HepG2 (cell line): ENCODE results near the gene HBS1L. TPM values are rescaled to one million over a fixed set of nuclear protein-coding genes. Genes with fewer than 3 reads are reported as not detected.

Source experiments
- ATAC-seq: fragments of 200-7000 bp; cut with Tn5 transposase; 3 replicates; pipeline ENCODE4 v1.9.1; 2020; ENCODE audit warnings: mild to moderate bottlenecking, moderate library complexity
- BruUV-seq: library from RNA; stranded (reverse); fragments of 400-500 nt; replicated peaks from 2 replicates; lab custom pipeline; 2021; lab: Mats Ljungman, UMichigan
- CTCF ChIA-PET: fragments of 300-600 bp; formaldehyde crosslinking; extraction: SDS; loops from one replicate; lab custom pipeline; 2021; ENCODE audit warnings: low total read pairs, inconsistent platforms, low intra/inter-chr PET ratio; lab: Yijun Ruan, JAX
- POLR2A ChIA-PET: fragments of 350-600 bp; sonication (Branson Sonifier 250); formaldehyde crosslinking; loops from one replicate; lab custom pipeline; 2020; ENCODE audit warnings: antibody characterized with exemption, inconsistent platforms; lab: Yijun Ruan, JAX
- DNase-seq: peaks from one replicate; pipeline ENCODE4 v3.0.0-alpha.2; 2015; ENCODE audit warnings: low spot score
- FAIRE-seq: peaks from 3 replicates; lab custom pipeline; 2011; peaks lifted over from hg19 to GRCh38; lab: Jason Lieb, UNC
- H2AFZ ChIP-seq: one replicate; pipeline ENCODE4 v1.6.1; 2011; ENCODE audit warnings: low read length, inconsistent platforms
- H3K27ac ChIP-seq: fragments of 300-600 bp; 3 replicates; pipeline ENCODE4 v1.8.0; 2011; ENCODE audit warnings: mixed run types, mild to moderate bottlenecking, mixed read lengths, low read length, inconsistent platforms; ENCODE audit not compliant: insufficient read depth; ENCODE audit errors: extremely low read length
- H3K27me3 ChIP-seq, 2 experiments: fragments of 200-600 bp in 1 of 2; 2 replicates in 1 of 2; 3 replicates in 1 of 2; pipeline versions ENCODE4 v1.6.0 to v1.8.0; 2011; ENCODE audit warnings: low read length in 2 of 2, mild to moderate bottlenecking in 2 of 2, moderate library complexity in 2 of 2, inconsistent platforms in 1 of 2; ENCODE audit not compliant: insufficient read depth in 2 of 2, control insufficient read depth in 1 of 2
- H3K36me3 ChIP-seq, 2 experiments: fragments of 200-600 bp in 1 of 2; replicated peaks in 1 of 2; 2 replicates in 1 of 2; 3 replicates in 1 of 2; pipeline versions ENCODE4 v1.5.1 to v1.8.0; 2011; ENCODE audit warnings: low read length in 2 of 2, inconsistent platforms in 1 of 2; ENCODE audit not compliant: insufficient read depth in 2 of 2, control insufficient read depth in 1 of 2
- H3K4me1 ChIP-seq: 2 replicates; pipeline ENCODE4 v1.5.1; 2012; ENCODE audit warnings: low read length, inconsistent platforms; ENCODE audit not compliant: insufficient read depth
- H3K4me2 ChIP-seq: 2 replicates; pipeline ENCODE4 v1.6.0; 2011; ENCODE audit warnings: low read depth, low read length, inconsistent platforms
- H3K4me3 ChIP-seq, 3 experiments: fragments of 200-600 bp in 1 of 3; sonication (generic), shearing (Covaris generic) in 1 of 3; replicated peaks in 1 of 3; 2 replicates each; pipeline ENCODE4 v1.5.1; 2011 to 2016; ENCODE audit warnings: low read length in 3 of 3, inconsistent platforms in 2 of 3, low read depth in 2 of 3, mild to moderate bottlenecking in 2 of 3, control low read depth in 1 of 3, mixed read lengths in 1 of 3; ENCODE audit not compliant: insufficient read depth in 1 of 3
- H3K79me2 ChIP-seq: one replicate; pipeline ENCODE4 v1.6.1; 2011; ENCODE audit warnings: low read length, inconsistent platforms; ENCODE audit not compliant: insufficient read depth
- H3K9ac ChIP-seq: 2 replicates; pipeline ENCODE4 v1.6.0; 2011; ENCODE audit warnings: mild to moderate bottlenecking, low read depth, low read length, inconsistent platforms; ENCODE audit not compliant: insufficient read depth
- H3K9me3 ChIP-seq: 2 replicates; pipeline ENCODE4 v1.5.1; 2012; ENCODE audit warnings: mild to moderate bottlenecking, low read length
- H4K20me1 ChIP-seq: 2 replicates; pipeline ENCODE4 v1.6.0; 2011; ENCODE audit warnings: inconsistent platforms, mild to moderate bottlenecking, low read length, moderate library complexity; ENCODE audit not compliant: insufficient read depth
- ARHGAP35 ChIP-seq: sonication (generic); formaldehyde crosslinking; IDR thresholded peaks from 2 replicates; pipeline ENCODE4 v1.9.0; 2022; ENCODE audit warnings: mild to moderate bottlenecking, inconsistent platforms, moderate library complexity, missing genetic modification reagents, borderline replicate concordance
- CTCF ChIP-seq: sonication (generic); formaldehyde crosslinking; IDR thresholded peaks from 2 replicates; pipeline ENCODE4 v1.5.0; 2020; ENCODE audit warnings: mild to moderate bottlenecking, missing genetic modification reagents, moderate library complexity
- E2F1 ChIP-seq: sonication (generic); formaldehyde crosslinking; IDR thresholded peaks from 2 replicates; pipeline ENCODE4 v1.5.0; 2020; ENCODE audit warnings: missing genetic modification reagents
- ETV5 ChIP-seq: IDR thresholded peaks from 2 replicates; pipeline ENCODE4 v1.6.1; 2018; ENCODE audit warnings: missing biosample characterization, missing genetic modification reagents, inconsistent platforms, borderline replicate concordance
- FLYWCH1 ChIP-seq: sonication (generic); formaldehyde crosslinking; IDR thresholded peaks from 2 replicates; pipeline ENCODE4 v1.8.1; 2023; ENCODE audit warnings: mild to moderate bottlenecking, missing genetic modification reagents
- IKZF5 ChIP-seq: IDR thresholded peaks from 2 replicates; pipeline ENCODE4 v1.6.1; 2018; ENCODE audit warnings: missing genetic modification reagents, mild to moderate bottlenecking, missing compliant biosample characterization
- MEIS2 ChIP-seq: sonication (generic); formaldehyde crosslinking; IDR thresholded peaks from 2 replicates; pipeline ENCODE4 v1.9.0; 2021; ENCODE audit warnings: mild to moderate bottlenecking, missing genetic modification reagents
- POLR2A ChIP-seq, 2 experiments: IDR thresholded peaks; 2 replicates each; pipeline ENCODE4 v1.6.1; 2011; ENCODE audit warnings: low read depth in 2 of 2, low read length in 2 of 2, mild to moderate bottlenecking in 1 of 2, moderate library complexity in 1 of 2; ENCODE audit not compliant: insufficient read depth in 1 of 2
- RFXANK ChIP-seq: IDR thresholded peaks from 2 replicates; pipeline ENCODE4 v1.6.1; 2016
- STAG1 ChIP-seq: sonication (generic); formaldehyde crosslinking; IDR thresholded peaks from 2 replicates; pipeline ENCODE4 v1.4.0; 2020; ENCODE audit warnings: missing genetic modification reagents
- ZEB1 ChIP-seq: IDR thresholded peaks from 2 replicates; pipeline ENCODE4 v1.6.1; 2012; ENCODE audit warnings: mild to moderate bottlenecking, low read depth, inconsistent platforms; ENCODE audit not compliant: insufficient replicate concordance
- ZMAT3 ChIP-seq: sonication (generic); formaldehyde crosslinking; conservative IDR thresholded peaks from 2 replicates; pipeline ENCODE4 v1.7.0; 2021; ENCODE audit warnings: missing genetic modification reagents
- ZNF317 ChIP-seq: sonication (generic); formaldehyde crosslinking; IDR thresholded peaks from 2 replicates; pipeline ENCODE4 v1.5.0; 2020; ENCODE audit warnings: mild to moderate bottlenecking, missing genetic modification reagents
- ZNF556 ChIP-seq: sonication (generic); formaldehyde crosslinking; IDR thresholded peaks from 2 replicates; pipeline ENCODE4 v1.4.0; 2020; ENCODE audit warnings: mild to moderate bottlenecking, missing genetic modification reagents, borderline replicate concordance
- ZNF670 ChIP-seq: sonication (generic); formaldehyde crosslinking; IDR thresholded peaks from 2 replicates; pipeline ENCODE4 v1.8.0; 2022; ENCODE audit warnings: mild to moderate bottlenecking, missing genetic modification reagents, borderline replicate concordance
- ZNF7 ChIP-seq: IDR thresholded peaks from 2 replicates; pipeline ENCODE4 v1.6.1; 2016; ENCODE audit warnings: missing biosample characterization, missing genetic modification reagents
- ZNF780A ChIP-seq: sonication (generic); formaldehyde crosslinking; IDR thresholded peaks from 2 replicates; pipeline ENCODE4 v1.8.0; 2022; ENCODE audit warnings: mild to moderate bottlenecking, missing genetic modification reagents, moderate library complexity
- WGBS: methylation state at CpG from one replicate; pipeline ENCODE4 v1.1.6; 2017; ENCODE audit warnings: low lambda C conversion rate; 5-methylcytosine and 5-hydroxymethylcytosine counted together
- in situ Hi-C: cut with HindIII; loops from 2 replicates; pipeline ENCODE4 v1.10.0; 2017; ENCODE audit warnings: low pct_unique_long_range_greater_than_20kb; ENCODE audit not compliant: extremely low pct_ligation_motif_present
- intact Hi-C: fragments of 100-400 bp; cut with micrococcal nuclease; formaldehyde crosslinking; loops from one replicate; pipeline ENCODE4 v1.10.0; 2022; ENCODE audit not compliant: unreplicated experiment
- polyA plus RNA-seq, 8 experiments: library from polyadenylated mRNA; depleted of rRNA in 3 of 8; stranded (reverse) in 7 of 8; unstranded in 1 of 8; fragments of >200 nt; fragmentation: Illumina TruSeq in 4 of 8; extraction: Trizol in 4 of 8; gene quantifications; 2 replicates each; pipeline versions ENCODE4 v1.2.1 to v1.2.3, GENCODE V29; 2011 to 2016; ENCODE audit warnings: low read depth in 4 of 8, missing spikeins in 1 of 8, mixed read lengths in 1 of 8; ENCODE audit not compliant: insufficient read depth in 1 of 8
- total RNA-seq, 5 experiments: library from RNA; depleted of rRNA; stranded (reverse); fragments of >200 nt; fragmentation: Illumina TruSeq; extraction: Trizol; gene quantifications; 2 replicates each; pipeline ENCODE4 v1.2.3, GENCODE V29; 2016; ENCODE audit warnings: low read depth in 1 of 5

The HBS1L gene
- total and polyA plus RNA-seq, 2 of the 13 experiments (the other 11 are each of a cell fraction or from before 2014, with no cell fraction given), result 44.1 to 138 TPM

- 52% methylated on average over 3 of the region's 3 CpGs for WGBS
- peak; percentile 27 for DNase-seq
- Histone ChIP-seq H3K4me2 (no peak overlapping the region), H3K27me3 (no peaks in the 10 kb centered on the region), H3K79me2 (no peaks in the 10 kb centered on the region), H3K4me3 (no peak overlapping the region), H2AFZ (no peak overlapping the region), H3K9me3 (peaks cover 1% of the 10 kb centered on the region; the same call in 1 of the 2 replicates), H4K20me1 (no peaks in the 10 kb centered on the region), H3K36me3 (no peaks in the 10 kb centered on the region), H3K27ac (no peak overlapping the region), H3K9ac (no peak overlapping the region), H3K4me1 (0 out of 2 replicates have a peak, but pooled peaks cover 6% of the 10 kb centered on the region)
- no peak for FAIRE-seq
- intact Hi-C loops, result no loop called here
- TF ChIP-seq ZNF780A (CRISPR knock-in tag) (no peak), POLR2A (IDR thresholded peaks at IDR 0.05; ENCODE audit: insufficient read depth in 1 of 2, low read depth in 2 of 2, low read length in 2 of 2) (no peak), STAG1 (CRISPR knock-in tag) (peak; percentile 32; the same call in 1 of the 2 replicates), IKZF5 (no peak), CTCF (CRISPR knock-in tag) (peak; percentile 51)
- ChIA-PET CTCF (no interaction called here), POLR2A (no interaction called here)
- in situ Hi-C loops, result no loop called here
- no TSS peak for BruUV-seq
- ATAC-seq, result peak; percentile 72
Measured at GRCh38 chr6:135087403-135087802, 32.8 kb upstream of the HBS1L start.

- in situ Hi-C loops, result no loop called here
- Histone ChIP-seq H3K4me1 (0 out of 2 replicates have a peak, but pooled peaks cover 6% of the 10 kb centered on the region), H3K27ac (no peak overlapping the region), H3K9ac (no peak overlapping the region), H3K4me3 (no peak overlapping the region), H3K79me2 (no peaks in the 10 kb centered on the region), H4K20me1 (no peaks in the 10 kb centered on the region), H2AFZ (no peak overlapping the region), H3K27me3 (no peaks in the 10 kb centered on the region), H3K9me3 (peaks cover 10% of the 10 kb centered on the region), H3K4me2 (no peak overlapping the region; the same call in 1 of the 2 replicates), H3K36me3 (no peaks in the 10 kb centered on the region)
- 14% methylated on average over 5 of the region's 5 CpGs for WGBS
- intact Hi-C loops, result no loop called here
- ATAC-seq (no peak), FAIRE-seq (no peak), DNase-seq (no peak)
- ChIA-PET CTCF (no interaction called here), POLR2A (no interaction called here)
- no TSS peak for BruUV-seq
- TF ChIP-seq FLYWCH1 (CRISPR knock-in tag) (no peak), ZNF7 (no peak), ARHGAP35 (no peak), ZNF670 (CRISPR knock-in tag) (no peak), ZEB1 (no peak), ZNF556 (no peak), E2F1 (CRISPR knock-in tag) (no peak), ZNF317 (CRISPR knock-in tag) (no peak), ETV5 (CRISPR knock-in tag) (no peak), RFXANK (CRISPR knock-in tag) (no peak), ZMAT3 (CRISPR knock-in tag) (no peak), MEIS2 (CRISPR knock-in tag) (no peak)
Measured at GRCh38 chr6:135086414-135086764, 31.8 kb upstream of the HBS1L start.
